Measurements from ENCODE around the gene MOB1A. TPM values are rescaled to one million over a fixed set of nuclear protein-coding genes. Genes with fewer than 3 reads are reported as not detected.

MOB1A gene
- total RNA-seq, 1 experiment from 2014 or later = 95.1 TPM

GRCh38 chr2:74103763-74104162, 74.9 kb downstream of the MOB1A start:
- WGBS (ENCODE audit: extremely low coverage, insufficient read length, low lambda C conversion rate) = no CpG with 5 or more reads among the region's 6 CpGs
- H3K18ac ChIP-seq (ENCODE audit: insufficient read length, low read depth, low read length) = no peak overlapping the region
- H4K8ac ChIP-seq (replicated peaks; ENCODE audit: insufficient read length, low read depth, low read length) = no peak overlapping the region
- Mint-ChIP-seq H3K4me1 (peaks cover 24 to 27% of the 10 kb centered on the region in 2 experiments), H3K27ac (peak overlapping the region in 1 of 3 experiments; percentile 2; a peak in 1 of 7 replicates), H3K4me3 (no peak overlapping the region), H3K36me3 (ENCODE audit: insufficient read depth in 1 of 3, low read depth in 3 of 3) (peaks cover 20 to 35% (median 31%) of the 10 kb centered on the region in 3 experiments; a peak in 6 of 7 replicates), H3K27me3 (ENCODE audit: low read depth) (no peaks in the 10 kb centered on the region), H3K9me3 (no peaks in the 10 kb centered on the region)
- TF ChIP-seq CTCF (conservative IDR thresholded peaks at IDR 0.05) = no peak
- H4K5ac ChIP-seq (ENCODE audit: insufficient read length, low read depth, low read length) = no peak overlapping the region
- H4K20me1 ChIP-seq (ENCODE audit: control insufficient read depth, insufficient read depth, insufficient read length) = no peaks in the 10 kb centered on the region
- no peak overlapping the region for H4K91ac ChIP-seq (ENCODE audit: insufficient read length, low read depth, low read length)
- no peaks in the 10 kb centered on the region for H3K27me3 ChIP-seq (ENCODE audit: insufficient read depth, low read length)
- no peak for DNase-seq
- H2AFZ ChIP-seq (ENCODE audit: low read length) = no peak overlapping the region
- H2BK20ac ChIP-seq (ENCODE audit: low read depth, low read length, poor library complexity, severe bottlenecking) = no peak overlapping the region
- H3K4me1 ChIP-seq (ENCODE audit: insufficient read depth, low read length) = no peaks in the 10 kb centered on the region; the same call in 1 of the 2 replicates
- no peaks in the 10 kb centered on the region for H3K23me2 ChIP-seq (ENCODE audit: insufficient read length, low read depth, low read length, poor library complexity, severe bottlenecking)
- H2BK15ac ChIP-seq (ENCODE audit: low read depth, low read length) = no peak overlapping the region
- no peak overlapping the region for H3T11ph ChIP-seq (ENCODE audit: low read length)
- H3K27ac ChIP-seq (ENCODE audit: insufficient read length, low read depth, low read length) = no peak overlapping the region
- no peak overlapping the region for H3K14ac ChIP-seq (ENCODE audit: insufficient read depth, low read length)
- H3K56ac ChIP-seq (ENCODE audit: insufficient read length, low read depth, low read length) = no peak overlapping the region
- no peaks in the 10 kb centered on the region for H3K9me3 ChIP-seq (ENCODE audit: control insufficient read depth, low read depth, low read length)
- no peak overlapping the region for H2BK12ac ChIP-seq (ENCODE audit: insufficient read length, low read depth, low read length)
- no peaks in the 10 kb centered on the region for H3K79me1 ChIP-seq (ENCODE audit: insufficient read depth, low read depth, low read length, poor library complexity, severe bottlenecking)
- H3K79me2 ChIP-seq (ENCODE audit: insufficient read depth, low read length) = no peaks in the 10 kb centered on the region
- no peak overlapping the region for H2BK120ac ChIP-seq (ENCODE audit: low read depth, low read length, poor library complexity, severe bottlenecking)
- no peak overlapping the region for H3K4ac ChIP-seq (ENCODE audit: low read depth, low read length)
- H3K23ac ChIP-seq (ENCODE audit: insufficient read length, low read depth, low read length) = no peak overlapping the region
- no peak overlapping the region for H3K4me2 ChIP-seq (ENCODE audit: insufficient read depth, insufficient read length, low read length)
- no peak overlapping the region for H2AK5ac ChIP-seq (ENCODE audit: insufficient read length, low read length)
- H3K9ac ChIP-seq (ENCODE audit: extremely low read depth, insufficient read length, low read length) = no peak overlapping the region
- H2BK5ac ChIP-seq (ENCODE audit: insufficient read length, low read length) = no peak overlapping the region

Other genes with a start within 250 kb of the MOB1A start
- gene TET3, start 194.0 kb downstream of the MOB1A start, total RNA-seq (2021) = 21.8 and 24.7 TPM in 2 replicates
- gene BOLA3, start 31.0 kb downstream of the MOB1A start, total RNA-seq (2021) = 45.0 and 51.9 TPM in 2 replicates
- gene MTHFD2, start 19.7 kb upstream of the MOB1A start, total RNA-seq (2021) = 186 and 201 TPM in 2 replicates
- gene SLC4A5, start 164.5 kb upstream of the MOB1A start, total RNA-seq (2021) = 0.42 and 0.50 TPM in 2 replicates
- 136 and 141 TPM in 2 replicates for gene DCTN1, start 201.4 kb upstream of the MOB1A start, total RNA-seq (2021)
- gene C2orf81, start 242.7 kb upstream of the MOB1A start, total RNA-seq (2021) = 2.4 and 3.5 TPM in 2 replicates
- gene WDR54, start 242.9 kb upstream of the MOB1A start, total RNA-seq (2021) = 65.0 and 66.4 TPM in 2 replicates

All from H9 (cell line).